ENCODE measurements around the gene KIF3A. TPM values are rescaled to one million over a fixed set of nuclear protein-coding genes. Genes with fewer than 3 reads are reported as not detected.

KIF3A gene
- 10.5 TPM for total RNA-seq
- long read RNA-seq, partial matches to known transcripts: 2 of 4 reads
- long read RNA-seq, other reads (novel, unspliced or antisense): 2 of 4 reads

- Histone ChIP-seq H3K27me3 (no peaks in the 10 kb centered on the region), H3K4me3 (peak within 1 kb of the TSS; percentile 87), H3K27ac (peak within 1 kb of the TSS; percentile 74), H3K9me3 (no peaks in the 10 kb centered on the region), H3K4me1 (peaks cover 15% of the 10 kb centered on the region), H3K36me3 (no peaks in the 10 kb centered on the region)
- DNase-seq (peak; percentile 99), ATAC-seq (peak; percentile 99)
- intact Hi-C loops (cut with DNase I): no loop called here
- TF ChIP-seq, protein P1, sequence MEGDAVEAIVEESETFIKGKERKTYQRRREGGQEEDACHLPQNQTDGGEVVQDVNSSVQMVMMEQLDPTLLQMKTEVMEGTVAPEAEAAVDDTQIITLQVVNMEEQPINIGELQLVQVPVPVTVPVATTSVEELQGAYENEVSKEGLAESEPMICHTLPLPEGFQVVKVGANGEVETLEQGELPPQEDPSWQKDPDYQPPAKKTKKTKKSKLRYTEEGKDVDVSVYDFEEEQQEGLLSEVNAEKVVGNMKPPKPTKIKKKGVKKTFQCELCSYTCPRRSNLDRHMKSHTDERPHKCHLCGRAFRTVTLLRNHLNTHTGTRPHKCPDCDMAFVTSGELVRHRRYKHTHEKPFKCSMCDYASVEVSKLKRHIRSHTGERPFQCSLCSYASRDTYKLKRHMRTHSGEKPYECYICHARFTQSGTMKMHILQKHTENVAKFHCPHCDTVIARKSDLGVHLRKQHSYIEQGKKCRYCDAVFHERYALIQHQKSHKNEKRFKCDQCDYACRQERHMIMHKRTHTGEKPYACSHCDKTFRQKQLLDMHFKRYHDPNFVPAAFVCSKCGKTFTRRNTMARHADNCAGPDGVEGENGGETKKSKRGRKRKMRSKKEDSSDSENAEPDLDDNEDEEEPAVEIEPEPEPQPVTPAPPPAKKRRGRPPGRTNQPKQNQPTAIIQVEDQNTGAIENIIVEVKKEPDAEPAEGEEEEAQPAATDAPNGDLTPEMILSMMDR (IDR thresholded peaks at IDR 0.05): peak; percentile 5
Observed at GRCh38 chr5:132736853-132737833, at the start of gene KIF3A. KIF3A (minus strand) TSS chr5:132737546; CDS start chr5:132737419, 127 bp downstream.

DNA sequence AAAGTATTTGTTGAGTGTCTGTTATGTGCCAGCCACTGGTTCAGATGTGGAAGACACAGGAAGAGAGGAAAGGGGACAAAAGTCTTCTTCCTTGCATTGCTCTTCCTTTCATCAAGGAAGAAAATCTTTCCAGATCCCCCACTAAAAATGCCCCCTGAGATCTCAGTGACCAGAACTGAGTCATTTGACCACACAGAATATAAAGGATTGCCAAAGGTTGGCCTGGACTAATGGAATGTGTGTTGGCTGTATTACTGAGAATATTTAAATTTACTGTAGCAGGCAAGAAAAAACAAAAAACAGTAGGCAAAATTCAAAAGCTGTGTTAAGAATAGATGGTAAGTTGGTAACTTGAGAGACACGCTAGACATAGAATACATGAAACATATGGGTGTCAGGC is 49.7 kb upstream of the KIF3A start:
- ATAC-seq (no peak), DNase-seq (no peak)
- H3K4me1 ChIP-seq: no peaks in the 10 kb centered on the region
- H3K36me3 ChIP-seq: no peaks in the 10 kb centered on the region
- H3K27me3 ChIP-seq: no peaks in the 10 kb centered on the region
- no peaks in the 10 kb centered on the region for H3K9me3 ChIP-seq
- H3K4me3 ChIP-seq: no peak overlapping the region
- intact Hi-C loops (cut with DNase I): no loop called here
- TF ChIP-seq, protein P1 (IDR thresholded peaks at IDR 0.05): no peak
- H3K27ac ChIP-seq: no peak overlapping the region

DNA sequence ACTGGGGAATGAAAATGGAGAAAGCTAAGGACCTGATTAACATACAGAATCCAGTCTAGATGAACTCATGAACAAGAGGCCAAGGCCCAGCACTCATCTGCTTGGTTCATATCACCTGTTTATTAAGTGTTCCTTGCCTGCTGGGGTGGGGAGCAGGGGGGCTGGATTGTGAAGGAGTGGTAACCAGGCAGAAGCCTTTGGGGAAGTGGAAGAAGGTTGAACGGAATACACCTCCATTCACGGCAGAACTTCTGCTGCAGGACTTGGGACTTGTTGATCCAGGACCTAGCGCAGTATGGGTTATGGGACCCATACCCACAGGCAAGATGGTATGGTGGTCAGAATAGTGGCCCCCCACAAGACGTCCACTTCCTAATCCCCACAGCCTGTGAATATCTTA is 48.5 kb upstream of the KIF3A start:
- H3K4me1 ChIP-seq: no peaks in the 10 kb centered on the region
- DNase-seq (no peak), ATAC-seq (no peak)
- no peaks in the 10 kb centered on the region for H3K36me3 ChIP-seq
- no peaks in the 10 kb centered on the region for H3K27me3 ChIP-seq
- TF ChIP-seq, protein P1 (IDR thresholded peaks at IDR 0.05): no peak
- H3K9me3 ChIP-seq: no peaks in the 10 kb centered on the region
- no peak overlapping the region for H3K4me3 ChIP-seq
- no peak overlapping the region for H3K27ac ChIP-seq
- intact Hi-C loops (cut with DNase I): no loop called here

DNA sequence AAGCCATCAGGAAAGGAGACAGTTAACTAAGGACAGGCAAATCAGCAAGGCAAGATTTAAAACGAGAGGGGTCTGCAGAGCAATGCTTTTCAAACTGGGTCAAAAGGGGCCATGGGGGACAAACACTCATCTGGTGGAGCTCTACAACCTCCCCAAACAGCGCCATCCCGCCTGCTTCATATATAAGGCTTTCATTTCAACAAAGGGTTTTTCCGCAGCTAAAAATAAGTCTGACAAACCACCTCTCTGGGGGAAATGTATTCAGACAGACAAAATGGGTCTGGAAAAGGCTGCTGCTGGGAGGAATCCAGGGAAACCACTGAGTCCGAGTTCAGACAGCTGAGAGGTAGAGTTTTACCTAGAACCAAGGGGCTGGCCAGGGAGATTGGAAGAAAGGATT is 48.0 kb upstream of the KIF3A start:
- TF ChIP-seq, protein P1 (IDR thresholded peaks at IDR 0.05): no peak

GRCh38 chr5:132782101-132782500 is 44.8 kb upstream of the KIF3A start:
- peaks cover 3% of the 10 kb centered on the region for H3K27me3 ChIP-seq
- no peak overlapping the region for H3K27ac ChIP-seq
- H3K9me3 ChIP-seq: no peaks in the 10 kb centered on the region
- TF ChIP-seq, protein P1 (IDR thresholded peaks at IDR 0.05): no peak
- H3K4me1 ChIP-seq: peaks cover 9% of the 10 kb centered on the region
- H3K4me3 ChIP-seq: no peak overlapping the region
- DNase-seq (no peak), ATAC-seq (peak; percentile 54)
- intact Hi-C loops (cut with DNase I): no loop called here
- H3K36me3 ChIP-seq: no peaks in the 10 kb centered on the region

More for the DNA sequence above, 48.0 kb upstream of the KIF3A start:
- Histone ChIP-seq H3K36me3 (no peaks in the 10 kb centered on the region), H3K27ac (no peak overlapping the region), H3K4me1 (no peaks in the 10 kb centered on the region), H3K9me3 (no peaks in the 10 kb centered on the region), H3K27me3 (no peaks in the 10 kb centered on the region), H3K4me3 (no peak overlapping the region)
- DNase-seq (no peak), ATAC-seq (no peak)
- intact Hi-C loops (cut with DNase I): no loop called here

Measured in upper lobe of right lung (tissue), 1 donor.